ENCODE results near the gene TBC1D30.

DNA sequence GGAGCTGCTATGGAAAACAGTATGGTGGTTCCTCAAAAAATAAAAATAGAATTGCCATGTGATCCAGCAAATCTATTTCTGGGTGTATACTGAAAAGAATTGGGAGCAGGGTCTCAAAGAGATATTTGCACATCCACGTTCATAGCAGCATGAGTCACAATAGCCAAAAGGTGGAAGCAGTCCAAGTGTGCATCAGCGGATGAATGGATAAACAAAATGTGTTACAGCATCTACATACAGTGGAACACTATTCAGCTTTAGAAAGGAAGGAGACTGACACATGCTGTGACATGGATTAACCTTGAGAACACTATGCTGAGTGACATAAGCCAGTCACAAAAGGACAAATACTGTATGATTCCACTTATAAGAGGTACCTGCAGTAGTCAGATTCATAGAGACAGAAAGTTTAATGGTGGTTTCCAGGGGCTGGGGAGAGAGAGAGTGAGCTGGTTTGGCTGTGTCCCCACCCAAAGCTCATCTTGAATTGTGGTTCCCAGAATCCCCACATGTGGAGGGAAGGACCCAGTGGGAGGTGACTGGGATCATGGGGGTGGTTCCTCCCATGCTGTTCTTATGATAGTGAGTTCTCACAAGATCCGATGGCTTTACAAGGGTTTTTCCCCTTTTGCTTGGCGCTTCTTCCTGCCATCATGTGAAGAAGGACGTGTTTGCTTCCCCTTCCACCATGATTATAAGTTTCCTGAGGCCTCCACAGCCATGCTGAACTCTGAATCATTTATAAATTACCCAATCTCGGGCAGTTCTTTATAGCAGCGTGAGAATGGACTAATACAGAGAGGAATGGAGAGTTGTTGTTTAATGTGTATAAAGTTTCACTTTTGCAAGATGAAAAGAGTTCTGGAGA lies 17.6 kb upstream of the TBC1D30 start:
- no peak for TF ChIP-seq POLR2A (IDR thresholded peaks at IDR 0.05)
- TF ChIP-seq, protein P1, sequence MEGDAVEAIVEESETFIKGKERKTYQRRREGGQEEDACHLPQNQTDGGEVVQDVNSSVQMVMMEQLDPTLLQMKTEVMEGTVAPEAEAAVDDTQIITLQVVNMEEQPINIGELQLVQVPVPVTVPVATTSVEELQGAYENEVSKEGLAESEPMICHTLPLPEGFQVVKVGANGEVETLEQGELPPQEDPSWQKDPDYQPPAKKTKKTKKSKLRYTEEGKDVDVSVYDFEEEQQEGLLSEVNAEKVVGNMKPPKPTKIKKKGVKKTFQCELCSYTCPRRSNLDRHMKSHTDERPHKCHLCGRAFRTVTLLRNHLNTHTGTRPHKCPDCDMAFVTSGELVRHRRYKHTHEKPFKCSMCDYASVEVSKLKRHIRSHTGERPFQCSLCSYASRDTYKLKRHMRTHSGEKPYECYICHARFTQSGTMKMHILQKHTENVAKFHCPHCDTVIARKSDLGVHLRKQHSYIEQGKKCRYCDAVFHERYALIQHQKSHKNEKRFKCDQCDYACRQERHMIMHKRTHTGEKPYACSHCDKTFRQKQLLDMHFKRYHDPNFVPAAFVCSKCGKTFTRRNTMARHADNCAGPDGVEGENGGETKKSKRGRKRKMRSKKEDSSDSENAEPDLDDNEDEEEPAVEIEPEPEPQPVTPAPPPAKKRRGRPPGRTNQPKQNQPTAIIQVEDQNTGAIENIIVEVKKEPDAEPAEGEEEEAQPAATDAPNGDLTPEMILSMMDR (IDR thresholded peaks at IDR 0.05): no peak
